ENCODE results near the gene EIF3A.

- TF ChIP-seq CTCF (IDR thresholded peaks at IDR 0.05): no peak
- no peak for TF ChIP-seq SIN3A (IDR thresholded peaks at IDR 0.05; ENCODE audit: borderline replicate concordance, insufficient read depth, low read depth, low read length)
Observed at GRCh38 chr10:119119400-119119799, 38.8 kb upstream of the EIF3A start.
